Stimulated activated CD4-positive, alpha-beta T cell treated with anti-CD3 and anti-CD28 coated beads, TNF-alpha, amount 100 ng/mL, for 4 hours (primary cell): Measurements from ENCODE around the gene KCNK15.

Source experiments
- DNase-seq, 3 experiments: peaks; one replicate each; pipeline ENCODE4 v3.0.0-alpha.2; 2020; ENCODE audit warnings: low read depth in 3 of 3

KCNK15 gene

DNA sequence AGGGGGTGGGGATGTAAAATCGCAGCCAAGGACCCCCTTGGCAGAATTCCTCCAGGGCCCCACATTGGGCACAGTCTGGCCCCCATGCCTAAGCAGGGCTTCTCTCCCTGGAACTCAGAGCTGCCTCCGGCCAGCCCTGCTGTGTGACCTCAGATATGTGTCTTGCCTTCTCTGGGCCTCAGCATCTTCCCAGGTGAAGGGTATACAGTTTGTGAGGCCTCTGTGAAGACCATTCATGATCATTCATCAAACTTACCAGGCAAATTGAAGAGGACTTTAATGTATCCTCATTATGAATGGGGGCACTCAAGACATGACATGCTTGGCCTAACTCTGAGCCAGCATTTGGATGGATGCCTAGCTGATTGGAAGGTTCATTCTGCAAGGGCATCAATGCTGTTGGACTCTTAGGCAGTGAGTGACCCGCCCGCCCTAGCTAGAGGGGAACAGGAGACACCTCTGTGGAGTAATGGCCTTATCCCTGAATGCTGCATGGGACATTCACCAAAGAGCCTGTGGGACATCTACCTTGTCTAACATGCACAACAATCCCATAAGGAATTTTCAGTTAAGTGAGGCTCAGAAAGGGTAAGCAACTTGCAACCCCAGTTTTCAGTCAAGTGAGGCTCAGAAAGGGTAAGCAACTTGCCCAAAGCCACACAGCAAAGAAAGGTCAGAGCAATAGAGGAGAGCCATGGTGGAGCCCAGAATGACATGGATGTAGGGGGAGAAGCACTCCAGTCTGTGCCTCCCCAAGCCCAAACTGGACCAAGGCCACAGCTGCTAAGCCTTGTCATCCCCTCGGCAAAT, 30.0 kb upstream of the KCNK15 start:
- DNase-seq: no peak

DNA sequence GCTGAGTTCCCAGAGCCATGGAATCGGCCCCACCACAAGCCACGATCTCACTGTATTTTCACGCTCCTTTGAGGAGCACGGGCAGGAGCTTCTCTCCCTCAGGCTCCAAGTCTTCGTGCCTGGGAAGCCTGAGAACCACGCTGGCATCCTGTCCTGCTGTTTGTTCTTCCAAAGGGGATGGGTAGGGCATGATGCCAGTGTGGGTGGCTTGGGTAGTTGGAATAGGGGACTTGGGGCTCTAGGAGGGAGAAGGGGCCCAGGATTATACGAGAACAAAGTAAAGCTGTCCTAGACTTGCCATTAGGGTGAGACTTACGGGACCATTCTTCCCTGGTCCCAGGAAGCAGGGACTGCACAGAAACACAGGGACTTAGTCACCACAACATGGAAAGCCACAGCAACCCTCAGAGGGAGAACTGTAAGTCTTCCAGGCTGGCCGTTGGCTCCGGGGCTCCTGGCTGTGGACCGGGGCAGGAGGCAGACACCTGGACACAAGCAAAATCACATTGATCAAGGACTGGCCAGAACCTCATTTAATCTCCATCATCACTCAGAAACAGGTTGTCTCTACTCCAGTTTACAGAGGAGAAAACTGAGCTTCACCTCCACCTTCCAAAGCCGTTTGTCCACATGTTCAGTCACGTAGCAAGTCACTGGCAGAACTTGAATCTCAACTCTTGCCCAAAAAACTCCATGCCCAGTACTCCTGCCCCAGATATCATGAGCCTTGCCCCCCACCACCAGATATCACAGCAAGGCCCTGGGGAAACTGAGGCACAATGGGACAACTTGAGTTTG, 29.2 kb upstream of the KCNK15 start:
- no peak for DNase-seq

DNA sequence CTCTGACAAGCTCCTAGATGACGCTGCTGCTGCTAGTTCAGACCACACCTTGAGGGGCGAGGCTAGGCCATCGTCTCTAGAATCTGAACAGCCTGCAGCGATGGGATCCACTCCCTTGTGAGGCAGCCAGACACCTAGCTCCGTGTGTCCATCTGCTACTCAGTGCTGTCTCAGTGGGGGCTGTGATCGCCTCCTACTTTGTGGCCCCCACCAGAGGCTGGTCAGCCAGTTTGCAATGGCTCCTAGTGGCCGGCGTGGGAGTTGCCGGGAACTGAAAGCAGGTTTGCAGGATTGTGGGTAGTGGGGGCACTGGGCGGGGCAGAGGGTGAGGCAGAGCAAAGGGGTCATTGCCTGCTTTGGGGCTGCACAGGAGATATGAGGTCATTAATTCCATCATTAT, 27.7 kb upstream of the KCNK15 start:
- DNase-seq: no peak

DNA sequence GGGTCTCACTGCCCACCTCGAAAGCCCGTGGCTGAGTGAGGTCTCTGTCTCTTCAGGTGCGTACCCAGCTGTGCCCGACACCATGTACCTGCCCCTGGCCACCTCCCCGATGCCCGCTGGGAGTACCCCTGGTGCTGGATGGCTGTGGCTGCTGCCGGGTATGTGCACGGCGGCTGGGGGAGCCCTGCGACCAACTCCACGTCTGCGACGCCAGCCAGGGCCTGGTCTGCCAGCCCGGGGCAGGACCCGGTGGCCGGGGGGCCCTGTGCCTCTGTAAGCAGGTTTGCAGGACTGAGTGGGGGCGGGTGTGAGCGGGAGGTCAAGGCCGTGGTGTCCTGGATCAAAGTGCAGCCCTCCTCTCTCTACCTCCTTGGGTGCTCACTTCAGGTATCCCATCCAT, 25.8 kb upstream of the KCNK15 start:
- DNase-seq: no peak

DNA sequence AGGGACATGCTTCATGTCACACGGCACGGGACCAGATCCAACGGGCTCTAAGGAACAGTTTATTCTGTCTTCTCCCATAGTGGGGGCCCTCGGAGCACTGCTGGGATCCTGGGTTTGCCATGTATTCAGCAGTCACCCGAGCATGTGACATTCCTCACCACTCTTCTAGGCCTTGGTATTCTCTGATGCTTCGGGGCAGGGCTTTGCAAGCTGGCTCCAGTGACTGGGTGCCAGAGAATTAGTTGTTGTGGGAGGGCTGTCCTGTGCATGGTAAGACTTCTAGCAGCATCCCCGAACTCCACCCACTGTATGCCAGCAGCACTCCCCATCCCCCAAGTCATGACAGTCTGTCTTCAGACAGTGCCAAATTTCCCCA, 25.1 kb upstream of the KCNK15 start:
- DNase-seq: no peak

DNA sequence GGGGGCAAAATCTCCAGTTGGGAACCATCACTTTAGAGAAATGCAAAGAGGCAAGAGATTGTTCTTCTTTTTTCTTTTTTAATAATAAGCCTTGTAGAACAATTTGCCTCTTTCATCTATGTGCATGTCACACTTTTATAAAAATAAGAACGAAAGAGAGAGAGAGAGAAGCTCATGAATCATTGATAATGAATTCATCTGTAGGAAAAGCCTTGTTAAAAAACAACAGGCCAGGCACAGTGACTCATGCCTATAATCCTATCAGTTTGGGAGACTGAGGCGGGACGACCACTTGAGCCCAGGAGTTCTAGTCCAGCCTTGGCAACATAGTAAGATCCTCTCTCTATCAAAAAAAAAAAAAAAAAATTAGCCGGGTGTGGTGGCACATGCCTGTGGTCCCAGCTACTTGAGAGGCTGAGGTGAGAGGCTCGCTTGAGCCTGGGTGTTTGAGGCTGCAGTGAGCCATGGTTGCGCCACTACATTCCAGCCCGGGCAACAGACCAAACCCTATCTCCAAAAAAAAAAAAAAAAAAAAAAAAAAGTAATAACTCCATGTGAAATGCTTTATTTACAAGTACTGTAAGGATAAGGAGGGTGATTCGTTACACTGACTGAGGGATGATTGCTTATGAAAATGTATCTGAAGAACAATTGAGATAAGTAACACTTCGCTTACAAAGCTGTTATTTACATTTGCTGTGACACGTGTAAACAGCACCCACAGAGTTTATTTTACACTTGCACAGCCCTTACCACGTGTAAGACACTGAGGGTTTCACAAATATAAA, 24.5 kb upstream of the KCNK15 start:
- DNase-seq: no peak

DNA sequence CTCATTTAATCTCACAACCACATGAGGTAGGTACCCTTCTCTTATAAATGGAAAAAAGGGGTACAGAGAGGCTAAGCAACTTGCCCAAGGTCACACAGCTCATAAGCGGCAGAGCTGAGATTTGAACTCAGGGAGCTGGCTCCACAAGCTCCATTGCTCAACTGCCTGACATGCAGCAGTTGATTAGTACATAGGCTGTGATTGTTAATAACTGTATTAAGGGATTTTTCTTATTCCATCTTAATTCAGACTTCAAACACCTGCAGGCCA, 23.9 kb upstream of the KCNK15 start:
- DNase-seq: no peak

DNA sequence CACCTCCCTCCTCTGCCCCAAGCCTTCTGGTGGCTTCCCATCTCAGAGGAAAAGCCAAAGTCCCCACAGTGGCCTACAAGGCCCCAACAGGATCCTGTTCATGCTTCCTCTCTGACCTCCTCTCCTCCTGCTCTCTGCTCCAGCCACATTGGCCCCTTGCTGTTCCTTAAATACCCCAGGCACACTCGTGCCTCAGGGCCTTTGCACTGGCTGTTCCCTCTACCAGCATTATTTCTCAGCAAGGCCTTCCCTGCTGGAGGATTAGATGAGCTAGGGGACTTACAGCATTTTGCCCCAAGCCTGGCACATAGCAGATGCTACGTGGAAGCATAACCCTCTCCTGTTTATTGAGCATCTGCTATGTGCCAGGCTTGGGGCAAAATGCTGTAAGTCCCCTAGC, 22.7 kb upstream of the KCNK15 start:
- no peak for DNase-seq

DNA sequence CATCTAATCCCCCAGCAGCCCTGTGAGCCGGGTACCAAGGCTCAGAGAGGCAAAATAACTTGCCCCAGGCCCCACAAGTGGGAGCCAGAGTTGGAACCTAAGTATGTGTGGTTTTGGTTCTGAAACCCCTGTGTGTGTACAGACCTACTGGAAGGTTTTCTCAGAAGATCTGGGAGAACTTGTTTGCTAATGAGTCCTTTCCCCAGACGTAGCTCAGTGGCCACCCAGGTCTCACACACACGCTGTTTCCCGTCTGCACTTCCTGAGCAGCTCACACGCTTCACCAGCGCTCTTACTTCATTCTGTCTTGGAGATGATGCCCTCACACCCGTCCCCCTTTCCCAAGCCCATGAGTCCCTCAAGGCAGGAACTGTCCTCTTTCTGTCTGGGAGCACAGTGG, 22.3 kb upstream of the KCNK15 start:
- DNase-seq: no peak

DNA sequence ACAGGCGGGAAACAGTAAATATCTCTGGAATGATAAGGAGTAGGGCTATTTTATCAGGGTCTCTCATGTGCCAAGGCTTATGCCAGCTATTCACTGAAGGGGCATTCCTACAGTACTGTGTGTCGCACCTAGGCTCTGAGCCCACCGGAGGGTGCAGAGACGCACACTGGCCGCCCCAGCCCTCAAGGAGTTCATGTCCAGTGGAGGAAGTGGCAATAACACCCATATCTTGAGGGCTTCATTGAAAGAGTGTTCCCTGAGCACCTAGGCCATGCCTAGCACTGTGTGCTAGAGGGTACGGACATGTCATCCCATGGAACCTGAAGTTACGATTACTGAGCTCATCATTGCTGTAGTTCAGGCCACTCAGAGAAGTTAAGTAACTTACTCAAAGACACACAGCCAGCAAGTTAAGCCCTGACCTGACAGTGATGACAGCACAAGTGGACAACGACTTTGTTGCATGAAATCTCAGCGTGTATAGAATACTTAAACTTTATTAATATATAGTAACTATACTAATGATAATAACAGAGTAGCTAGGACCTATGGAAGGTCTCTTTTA, 21.8 kb upstream of the KCNK15 start:
- DNase-seq: no peak

DNA sequence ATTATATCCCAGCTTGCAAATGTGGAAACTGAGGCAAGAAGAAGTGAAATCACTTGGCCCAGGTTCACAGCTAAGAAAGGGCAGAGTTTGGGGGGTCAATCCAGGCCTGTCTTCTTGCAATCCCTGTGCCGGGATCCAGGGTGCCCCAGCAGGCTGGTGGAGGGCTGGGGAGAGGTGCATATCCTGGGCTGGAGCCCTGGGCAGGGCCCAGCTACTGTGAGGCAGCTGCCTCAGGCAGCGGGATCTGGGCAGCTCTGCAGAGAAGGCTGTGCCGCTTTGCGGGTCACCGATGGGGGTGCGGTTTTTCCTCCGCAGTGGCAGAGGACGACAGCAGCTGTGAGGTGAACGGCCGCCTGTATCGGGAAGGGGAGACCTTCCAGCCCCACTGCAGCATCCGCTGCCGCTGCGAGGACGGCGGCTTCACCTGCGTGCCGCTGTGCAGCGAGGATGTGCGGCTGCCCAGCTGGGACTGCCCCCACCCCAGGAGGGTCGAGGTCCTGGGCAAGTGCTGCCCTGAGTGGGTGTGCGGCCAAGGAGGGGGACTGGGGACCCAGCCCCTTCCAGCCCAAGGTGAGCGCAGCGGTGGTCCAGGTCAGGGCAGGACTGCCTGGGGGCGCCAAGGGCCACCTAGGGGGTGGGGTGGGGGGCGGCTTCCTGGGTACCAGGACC, 21.1 kb upstream of the KCNK15 start:
- no peak for DNase-seq

DNA sequence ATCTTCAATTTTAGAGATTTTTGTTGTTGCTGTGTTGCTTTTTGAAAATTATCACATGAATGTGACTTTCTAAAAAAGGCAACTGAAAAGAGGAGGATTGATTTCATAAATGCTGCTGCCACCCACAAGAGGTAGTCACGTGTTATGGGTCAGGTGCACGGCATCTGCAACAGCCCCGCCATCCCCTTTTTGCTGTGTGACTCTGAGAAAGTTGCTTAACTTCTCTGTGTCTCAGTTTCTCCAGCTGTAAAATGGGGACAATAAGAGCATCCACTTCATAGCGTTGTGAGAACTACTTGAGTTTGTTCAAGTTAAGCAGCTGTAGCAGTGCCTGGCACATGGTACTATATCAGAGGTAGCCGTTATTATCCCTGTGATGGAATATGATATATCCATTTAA, 19.8 kb upstream of the KCNK15 start:
- no peak for DNase-seq

DNA sequence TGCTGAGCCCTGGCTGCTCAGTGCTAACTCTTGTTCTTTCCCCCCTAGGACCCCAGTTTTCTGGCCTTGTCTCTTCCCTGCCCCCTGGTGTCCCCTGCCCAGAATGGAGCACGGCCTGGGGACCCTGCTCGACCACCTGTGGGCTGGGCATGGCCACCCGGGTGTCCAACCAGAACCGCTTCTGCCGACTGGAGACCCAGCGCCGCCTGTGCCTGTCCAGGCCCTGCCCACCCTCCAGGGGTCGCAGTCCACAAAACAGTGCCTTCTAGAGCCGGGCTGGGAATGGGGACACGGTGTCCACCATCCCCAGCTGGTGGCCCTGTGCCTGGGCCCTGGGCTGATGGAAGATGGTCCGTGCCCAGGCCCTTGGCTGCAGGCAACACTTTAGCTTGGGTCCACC, 18.6 kb upstream of the KCNK15 start:
- DNase-seq: no peak

DNA sequence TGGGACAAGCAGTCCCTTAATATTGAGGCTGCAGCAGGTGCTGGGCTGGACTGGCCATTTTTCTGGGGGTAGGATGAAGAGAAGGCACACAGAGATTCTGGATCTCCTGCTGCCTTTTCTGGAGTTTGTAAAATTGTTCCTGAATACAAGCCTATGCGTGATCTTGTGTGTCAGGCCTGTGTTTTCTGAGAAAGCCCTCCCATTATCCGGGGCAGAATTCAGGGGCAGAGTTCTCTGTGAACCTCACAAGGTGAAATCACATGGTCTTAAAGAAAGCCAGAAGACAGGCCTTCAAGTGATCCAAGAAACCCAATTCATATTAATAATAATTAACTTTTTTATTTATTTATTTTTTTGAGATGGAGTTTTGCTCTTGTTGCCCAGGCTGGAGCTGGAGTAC, 18.0 kb upstream of the KCNK15 start:
- no peak for DNase-seq

DNA sequence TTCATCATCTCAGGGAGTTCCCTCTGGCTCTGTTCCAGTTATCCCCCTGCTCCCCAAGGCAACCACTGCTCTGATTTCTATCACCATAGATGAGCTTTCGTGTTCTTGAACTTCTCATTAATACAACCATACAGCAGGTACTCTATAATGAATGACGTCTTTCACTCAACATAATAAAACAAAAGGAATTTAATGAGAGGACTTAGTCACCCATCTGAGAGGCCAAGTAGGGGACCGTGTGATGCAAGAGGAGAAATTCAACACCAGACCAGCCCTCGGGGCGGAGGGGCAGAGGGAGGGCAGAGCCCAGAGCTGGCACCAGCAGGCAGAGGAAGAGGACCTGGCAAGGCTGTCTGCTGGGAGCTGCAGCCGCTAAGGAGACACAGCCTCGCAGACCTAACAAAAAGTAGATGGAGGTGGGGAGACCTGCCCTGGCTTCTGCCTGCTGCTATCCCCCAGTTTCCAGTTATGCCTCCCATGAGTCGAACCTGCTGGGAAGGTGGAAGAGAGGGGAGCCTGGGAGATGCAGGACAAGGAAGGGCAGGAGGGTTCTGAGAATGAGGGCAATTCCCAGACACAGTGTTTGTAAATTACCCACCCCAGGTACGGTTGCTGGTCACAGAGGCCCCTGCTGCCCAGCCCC, 16.7 kb upstream of the KCNK15 start:
- no peak for DNase-seq

DNA sequence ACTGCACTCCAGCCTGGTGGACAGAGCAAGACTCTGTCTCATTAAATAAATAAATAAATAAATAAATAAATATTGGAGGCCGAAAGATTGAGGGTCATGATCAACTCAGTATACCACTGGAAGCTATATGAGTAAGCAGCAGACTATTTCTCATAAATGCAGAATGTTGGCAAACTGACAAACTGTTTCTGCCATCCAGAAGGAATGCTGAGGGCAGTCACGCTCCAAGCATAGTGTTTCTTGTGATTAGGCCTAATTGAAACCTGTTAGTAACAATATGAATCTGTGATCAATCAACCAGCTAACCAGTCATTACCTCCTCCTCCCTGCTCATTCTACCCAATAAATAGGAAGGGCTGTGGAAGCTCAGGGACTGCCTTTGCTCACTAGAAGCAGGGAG, 15.2 kb upstream of the KCNK15 start:
- no peak for DNase-seq

DNA sequence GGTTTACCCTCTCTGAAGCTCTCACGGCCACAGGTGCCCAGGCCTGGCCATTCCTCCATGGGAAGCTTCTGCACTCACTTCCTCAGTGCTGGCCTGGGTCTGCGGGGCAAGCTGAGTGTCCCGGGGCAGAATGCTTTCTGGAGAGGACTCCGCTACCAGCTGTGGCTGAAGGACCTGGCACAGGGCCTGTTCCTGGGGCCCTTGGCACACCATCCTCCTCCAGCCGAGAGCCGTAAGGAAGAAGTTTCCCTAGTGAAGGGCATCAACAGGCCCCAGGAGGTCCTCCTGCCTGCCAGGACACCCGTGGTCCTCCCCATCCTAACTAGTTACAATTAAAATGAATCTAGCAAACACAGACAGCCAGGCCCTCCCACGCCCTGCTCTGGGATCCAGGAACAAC, 14.0 kb upstream of the KCNK15 start:
- no peak for DNase-seq

DNA sequence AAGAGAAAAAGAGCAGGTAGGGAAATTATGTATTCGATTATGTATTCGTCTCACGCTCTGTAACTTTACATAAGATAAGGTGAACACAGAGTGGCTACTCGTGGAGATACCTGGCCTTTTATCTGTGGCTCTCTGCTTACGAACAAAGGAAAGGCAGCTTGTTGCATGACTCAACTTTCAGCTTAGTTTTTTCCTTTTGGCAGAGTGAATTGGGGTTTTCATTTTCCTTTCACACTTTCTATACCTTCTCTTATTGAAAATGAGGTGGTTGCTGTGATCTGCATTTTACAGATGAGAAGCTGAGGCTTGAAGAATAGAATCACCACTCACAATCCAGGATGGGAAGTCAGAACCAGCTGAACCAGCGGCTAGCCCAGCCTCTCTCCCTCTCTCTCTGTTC, 13.3 kb upstream of the KCNK15 start:
- no peak for DNase-seq

DNA sequence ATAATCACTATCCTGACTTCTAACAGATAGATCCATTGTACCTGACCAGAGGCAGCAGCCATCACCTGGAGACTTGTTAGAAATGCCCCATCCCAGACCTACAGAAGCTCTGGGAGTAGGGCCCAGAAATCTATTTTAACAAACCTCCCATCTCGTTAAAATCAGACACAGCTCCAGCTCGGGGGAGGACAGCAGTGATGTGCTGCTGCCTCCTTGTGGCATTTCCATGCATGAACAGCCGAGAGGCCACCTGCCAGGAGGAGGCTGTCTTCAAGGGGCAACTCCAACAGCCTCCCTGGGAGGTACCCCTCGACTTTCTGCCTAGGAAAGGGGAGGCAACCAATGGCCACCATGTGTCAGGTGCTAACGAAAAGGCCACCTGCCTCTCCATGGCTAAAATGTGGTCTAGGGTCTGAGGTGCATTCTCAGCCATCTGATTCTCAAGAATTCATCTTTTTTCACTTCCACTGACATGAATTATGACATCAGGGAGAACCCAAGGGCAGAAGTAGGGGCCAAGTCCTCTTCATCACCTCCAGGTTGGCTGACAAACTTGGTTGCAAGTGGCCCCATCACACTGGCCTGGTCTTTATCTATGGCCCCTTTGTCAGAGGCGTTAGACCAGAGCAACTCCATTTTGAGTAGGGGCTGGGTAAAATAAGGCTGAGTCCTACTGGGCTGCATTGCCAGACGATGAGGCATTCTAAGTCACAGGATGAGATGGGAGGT, 12.2 kb upstream of the KCNK15 start:
- peak in 2 of 3 experiments; percentile 22 to 23 for DNase-seq

DNA sequence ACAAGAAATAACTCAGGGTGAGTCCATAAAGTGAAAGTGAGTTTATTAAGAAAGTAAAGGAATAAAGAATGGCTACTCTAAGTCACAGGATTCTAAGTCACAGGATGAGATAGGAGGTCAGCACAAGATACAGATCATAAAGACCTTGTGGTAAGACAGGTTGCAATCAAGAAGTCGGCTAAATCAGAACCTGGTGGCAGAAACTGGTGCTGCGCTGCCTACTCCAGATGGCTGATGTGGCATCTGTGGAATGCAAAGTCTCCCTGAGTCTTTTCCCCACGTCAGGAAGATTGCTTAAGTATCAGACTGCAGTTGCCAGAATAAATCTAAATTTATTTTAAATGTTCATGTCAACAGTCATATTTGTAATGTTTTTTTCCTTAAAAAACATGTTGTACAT, 10.7 kb upstream of the KCNK15 start:
- no peak for DNase-seq

DNA sequence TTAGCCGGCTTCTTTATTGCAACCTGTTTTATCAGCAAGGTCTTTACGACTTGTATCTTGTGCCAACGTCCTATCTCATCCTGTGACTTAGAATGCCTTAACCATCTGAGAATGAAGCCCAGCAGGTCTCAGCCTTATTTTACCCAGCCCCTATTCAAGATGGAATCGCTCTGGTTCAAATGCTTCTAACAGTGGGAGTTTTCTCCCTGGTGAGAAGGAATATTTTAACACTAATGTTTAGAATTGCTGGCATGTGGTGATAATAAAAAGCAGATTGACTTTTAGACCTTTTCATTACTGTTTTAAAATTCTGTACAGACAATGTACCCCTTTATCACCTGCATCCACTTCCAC, 9.9 kb upstream of the KCNK15 start:
- DNase-seq: no peak
